Measurements from ENCODE around the gene UGT1A8. TPM values are rescaled to one million over a fixed set of nuclear protein-coding genes. Genes with fewer than 3 reads are reported as not detected.
"Not testable (repeated sequence)": the region's sequence is repeated elsewhere in the genome, so short reads cannot be mapped to it uniquely, and the experiment has no call there.

UGT1A8 gene
- total RNA-seq, 1 donor from 2014 or later, result not detected

DNA sequence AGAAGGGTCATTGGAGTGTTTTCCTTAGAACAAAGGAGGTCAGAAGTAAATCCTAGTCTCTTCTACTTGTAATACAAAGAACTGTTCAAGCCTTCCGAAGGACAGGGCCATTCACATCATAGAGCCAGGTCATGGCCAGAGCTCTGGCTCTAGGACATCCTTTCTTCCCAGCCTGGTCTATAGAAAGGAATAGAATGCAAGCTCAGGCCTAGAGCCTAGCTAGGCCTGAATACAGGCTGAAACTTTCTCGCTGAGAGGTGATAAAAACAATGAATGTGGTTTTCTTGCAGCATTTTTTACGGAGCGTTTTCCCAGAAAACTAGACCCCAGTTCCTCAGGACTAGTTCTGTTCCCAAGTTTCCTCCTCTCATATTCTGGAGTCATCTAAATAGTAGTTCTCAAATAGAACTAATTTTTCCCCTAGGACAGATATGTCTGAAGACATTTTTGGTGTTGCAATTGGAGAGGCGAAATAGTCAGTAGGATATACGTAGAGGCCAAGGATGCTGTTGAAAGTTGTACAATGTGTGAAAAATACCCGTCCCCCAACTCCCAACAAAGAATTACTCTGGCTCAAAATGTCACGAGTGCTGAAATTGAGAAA is 82.1 kb downstream of the UGT1A8 start:
- intact Hi-C loops (cut with DNase I), result no loop called here
- Histone ChIP-seq H3K27ac (no peak overlapping the region), H3K9me3 (no peaks in the 10 kb centered on the region), H3K27me3 (no peaks in the 10 kb centered on the region), H3K36me3 (no peaks in the 10 kb centered on the region), H3K4me3 (no peak overlapping the region), H3K4me1 (peaks cover 3% of the 10 kb centered on the region)
- no peak for DNase-seq
- ATAC-seq, result no peak
- TF ChIP-seq, protein P1, sequence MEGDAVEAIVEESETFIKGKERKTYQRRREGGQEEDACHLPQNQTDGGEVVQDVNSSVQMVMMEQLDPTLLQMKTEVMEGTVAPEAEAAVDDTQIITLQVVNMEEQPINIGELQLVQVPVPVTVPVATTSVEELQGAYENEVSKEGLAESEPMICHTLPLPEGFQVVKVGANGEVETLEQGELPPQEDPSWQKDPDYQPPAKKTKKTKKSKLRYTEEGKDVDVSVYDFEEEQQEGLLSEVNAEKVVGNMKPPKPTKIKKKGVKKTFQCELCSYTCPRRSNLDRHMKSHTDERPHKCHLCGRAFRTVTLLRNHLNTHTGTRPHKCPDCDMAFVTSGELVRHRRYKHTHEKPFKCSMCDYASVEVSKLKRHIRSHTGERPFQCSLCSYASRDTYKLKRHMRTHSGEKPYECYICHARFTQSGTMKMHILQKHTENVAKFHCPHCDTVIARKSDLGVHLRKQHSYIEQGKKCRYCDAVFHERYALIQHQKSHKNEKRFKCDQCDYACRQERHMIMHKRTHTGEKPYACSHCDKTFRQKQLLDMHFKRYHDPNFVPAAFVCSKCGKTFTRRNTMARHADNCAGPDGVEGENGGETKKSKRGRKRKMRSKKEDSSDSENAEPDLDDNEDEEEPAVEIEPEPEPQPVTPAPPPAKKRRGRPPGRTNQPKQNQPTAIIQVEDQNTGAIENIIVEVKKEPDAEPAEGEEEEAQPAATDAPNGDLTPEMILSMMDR (IDR thresholded peaks at IDR 0.05), result no peak

DNA sequence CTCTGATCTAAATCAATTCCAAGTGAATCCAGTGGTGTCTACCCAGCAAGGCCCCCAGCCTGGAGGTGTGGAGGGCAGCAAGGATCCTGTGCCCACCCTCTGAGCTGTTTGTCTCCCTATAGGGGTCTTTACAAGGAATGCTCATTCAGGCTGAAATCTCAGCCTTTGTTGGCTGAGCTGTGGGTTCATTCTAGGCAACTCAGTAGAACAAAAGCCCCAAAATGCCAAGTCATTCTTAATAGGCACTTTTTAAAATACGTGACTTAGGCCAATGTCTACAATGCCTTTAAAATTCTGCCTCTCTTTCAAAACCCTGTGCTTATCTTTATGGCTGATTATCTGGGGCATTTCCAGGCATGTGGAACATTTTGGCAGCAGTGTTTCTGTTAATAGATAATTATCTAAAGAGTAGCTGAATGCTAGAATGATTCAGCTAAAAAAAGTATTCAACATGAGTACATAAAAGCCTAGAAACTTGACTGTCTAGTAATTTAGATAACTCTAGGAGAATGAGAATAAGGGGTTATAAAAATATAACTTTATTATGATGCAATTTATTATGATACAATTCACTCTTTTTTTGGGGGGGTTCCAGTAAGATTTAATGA is 82.7 kb downstream of the UGT1A8 start:
- no peaks in the 10 kb centered on the region for H3K9me3 ChIP-seq
- DNase-seq (no peak), ATAC-seq (peak; percentile 35)
- no peaks in the 10 kb centered on the region for H3K27me3 ChIP-seq
- TF ChIP-seq, protein P1 (IDR thresholded peaks at IDR 0.05), result no peak
- H3K4me3 ChIP-seq, result no peak overlapping the region
- intact Hi-C loops (cut with DNase I), result no loop called here
- H3K36me3 ChIP-seq, result no peaks in the 10 kb centered on the region
- H3K27ac ChIP-seq, result no peak overlapping the region
- H3K4me1 ChIP-seq, result peaks cover 3% of the 10 kb centered on the region

DNA sequence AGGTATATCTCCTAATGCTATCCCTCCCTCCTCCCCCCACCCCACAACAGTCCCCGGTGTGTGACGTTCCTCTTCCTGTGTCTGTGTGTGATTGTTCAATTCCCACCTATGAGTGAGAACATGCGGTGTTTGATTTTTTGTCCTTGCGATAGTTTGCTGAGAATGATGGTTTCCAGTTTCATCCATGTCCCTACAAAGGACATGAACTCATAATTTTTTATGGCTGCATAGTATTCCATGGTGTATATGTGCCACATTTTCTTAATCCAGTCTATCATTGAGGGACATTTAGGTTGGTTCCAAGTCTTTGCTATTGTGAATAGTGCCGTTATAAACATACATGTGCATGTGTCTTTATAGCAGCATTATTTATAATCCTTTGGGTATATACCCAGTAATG is 83.4 kb downstream of the UGT1A8 start:
- H3K27ac ChIP-seq; H3K9me3 ChIP-seq; H3K4me3 ChIP-seq; ATAC-seq; H3K36me3 ChIP-seq; intact Hi-C loops (cut with DNase I); H3K4me1 ChIP-seq; H3K27me3 ChIP-seq; DNase-seq: not testable (repeated sequence)

- intact Hi-C loops (cut with DNase I), result no loop called here
- TF ChIP-seq, protein P1 (IDR thresholded peaks at IDR 0.05), result no peak
- Histone ChIP-seq H3K4me1 (peaks cover 3% of the 10 kb centered on the region), H3K4me3 (no peak overlapping the region), H3K36me3 (no peaks in the 10 kb centered on the region), H3K27me3 (no peaks in the 10 kb centered on the region), H3K27ac (no peak overlapping the region), H3K9me3 (no peaks in the 10 kb centered on the region)
- DNase-seq (no peak), ATAC-seq (no peak)
Measured at GRCh38 chr2:233702238-233702637, 84.8 kb downstream of the UGT1A8 start.

- ATAC-seq (peak; percentile 86), DNase-seq (peak; percentile 72)
- Histone ChIP-seq H3K27me3 (no peaks in the 10 kb centered on the region), H3K9me3 (no peaks in the 10 kb centered on the region), H3K4me1 (no peaks in the 10 kb centered on the region), H3K4me3 (no peak overlapping the region), H3K36me3 (no peaks in the 10 kb centered on the region), H3K27ac (no peak overlapping the region)
- TF ChIP-seq, protein P1 (IDR thresholded peaks at IDR 0.05), result no peak
- intact Hi-C loops (cut with DNase I), result no loop called here
Measured at GRCh38 chr2:233705911-233706506, 88.6 kb downstream of the UGT1A8 start.

GRCh38 chr2:233706720-233707119 is 89.3 kb downstream of the UGT1A8 start:
- Histone ChIP-seq H3K4me3 (no peak overlapping the region), H3K36me3 (no peaks in the 10 kb centered on the region), H3K9me3 (no peaks in the 10 kb centered on the region), H3K4me1 (no peaks in the 10 kb centered on the region), H3K27ac (no peak overlapping the region), H3K27me3 (no peaks in the 10 kb centered on the region)
- intact Hi-C loops (cut with DNase I), result no loop called here
- DNase-seq, result no peak
- TF ChIP-seq, protein P1 (IDR thresholded peaks at IDR 0.05), result no peak
- peak; percentile 13 for ATAC-seq

Data from upper lobe of right lung (tissue), 1 donor.